GM19351 (cell line): ENCODE results near the gene BMP10.
"Not testable (repeated sequence)": the region's sequence is repeated elsewhere in the genome, so short reads cannot be mapped to it uniquely, and the experiment has no call there.

Experiments
- ATAC-seq: cut with Tn5 transposase; IDR thresholded peaks from one replicate; pipeline ENCODE4 v1.9.1; 2021; ENCODE audit warnings: mild to moderate bottlenecking, moderate library complexity; ENCODE audit not compliant: unreplicated experiment

The BMP10 gene

DNA sequence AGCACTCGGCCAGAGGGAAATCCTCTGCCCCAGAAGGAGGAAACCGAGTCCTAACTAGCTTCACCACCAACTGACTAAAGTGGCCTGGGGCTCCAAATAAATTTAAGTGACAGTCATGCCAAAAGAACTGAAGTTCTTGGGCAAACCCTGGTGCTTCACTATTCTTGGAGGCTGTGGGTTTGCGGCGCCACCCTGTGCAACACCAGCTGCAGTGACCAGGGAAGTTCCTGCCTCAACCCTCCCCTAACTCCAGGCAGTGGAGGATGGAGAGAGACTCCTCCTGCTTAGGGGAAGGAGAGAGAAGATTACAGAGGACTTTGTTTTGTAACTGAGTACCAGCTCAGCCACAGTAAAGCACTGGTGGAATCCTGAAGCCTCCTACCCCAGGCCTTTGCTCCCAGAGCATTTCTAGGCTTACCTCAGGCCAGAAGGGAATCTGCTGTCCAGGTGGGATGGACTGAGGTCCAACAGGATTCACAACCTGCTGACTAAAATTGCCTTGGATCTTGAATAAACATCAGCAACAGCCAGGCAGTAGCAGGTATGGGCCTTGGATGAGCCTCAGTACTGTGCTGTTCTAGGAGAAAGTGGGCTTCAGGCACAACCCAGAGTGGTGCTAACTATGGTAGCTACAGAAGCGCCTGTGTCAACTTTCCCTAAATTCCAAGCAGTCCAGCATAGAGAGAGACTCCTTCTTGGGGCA, 29.4 kb upstream of the BMP10 start:
- ATAC-seq, result no peak

DNA sequence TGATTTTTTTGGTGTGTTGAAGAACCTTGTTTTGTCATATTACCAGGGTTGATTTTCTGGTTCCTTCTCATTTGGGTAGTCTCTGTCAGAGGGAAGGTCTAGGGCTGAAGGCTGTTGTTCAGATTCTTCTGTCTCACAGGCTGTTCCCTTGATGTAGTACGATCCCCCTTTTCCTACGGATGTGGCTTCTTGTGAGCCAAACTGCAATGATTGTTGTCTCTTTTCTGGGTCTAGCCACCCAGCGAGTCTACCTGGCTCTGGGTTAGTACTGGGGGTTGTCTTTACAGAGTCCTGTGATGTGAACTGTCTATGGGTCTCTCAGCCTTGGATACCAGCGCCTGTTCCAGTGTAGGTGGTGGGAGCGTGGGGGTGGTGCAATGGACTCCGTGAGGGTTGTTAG, 24.8 kb upstream of the BMP10 start:
- ATAC-seq, result not testable (repeated sequence)

DNA sequence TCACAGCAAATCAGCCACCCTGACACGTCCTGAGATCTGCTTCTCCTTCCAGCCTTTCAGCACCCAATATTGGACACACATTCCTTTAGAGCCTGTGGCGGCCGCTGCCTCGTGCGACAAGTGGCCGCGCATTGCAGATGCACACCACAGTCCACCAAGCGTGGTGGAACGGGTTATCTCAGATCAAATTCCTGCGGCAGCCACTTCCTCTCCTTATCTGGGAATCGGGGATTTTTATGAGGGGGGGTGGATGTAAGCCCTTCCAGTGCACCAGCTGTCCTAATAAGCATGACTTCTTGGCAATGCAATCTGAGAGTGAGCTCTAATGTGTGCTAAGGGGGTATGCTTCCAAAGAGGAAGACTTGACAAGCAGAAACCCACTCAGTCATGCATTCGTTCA, 18.3 kb upstream of the BMP10 start:
- no peak for ATAC-seq

DNA sequence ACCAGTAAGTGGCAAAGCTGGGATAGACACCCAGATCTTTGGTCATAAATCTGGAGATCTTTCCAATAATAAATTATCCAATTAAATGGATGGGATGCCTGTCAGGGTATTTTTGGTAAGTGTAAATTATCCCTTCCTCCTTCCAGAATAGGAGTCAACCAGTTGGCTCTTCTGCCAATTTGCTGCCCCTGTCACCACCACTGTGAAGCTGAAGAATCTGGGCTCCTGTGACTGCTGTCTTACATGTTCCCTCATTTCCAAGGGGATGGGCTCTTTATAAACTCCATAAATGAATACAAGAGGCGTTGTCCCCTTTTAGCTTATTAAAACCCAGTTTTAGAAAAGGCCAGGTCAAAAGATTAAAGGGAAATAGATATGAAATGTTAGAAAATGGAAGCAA, 17.8 kb upstream of the BMP10 start:
- no peak for ATAC-seq

GRCh38 chr2:68888038-68888704, 17.0 kb upstream of the BMP10 start:
- no peak for ATAC-seq

GRCh38 chr2:68885811-68886075, 14.5 kb upstream of the BMP10 start:
- ATAC-seq, result no peak

DNA sequence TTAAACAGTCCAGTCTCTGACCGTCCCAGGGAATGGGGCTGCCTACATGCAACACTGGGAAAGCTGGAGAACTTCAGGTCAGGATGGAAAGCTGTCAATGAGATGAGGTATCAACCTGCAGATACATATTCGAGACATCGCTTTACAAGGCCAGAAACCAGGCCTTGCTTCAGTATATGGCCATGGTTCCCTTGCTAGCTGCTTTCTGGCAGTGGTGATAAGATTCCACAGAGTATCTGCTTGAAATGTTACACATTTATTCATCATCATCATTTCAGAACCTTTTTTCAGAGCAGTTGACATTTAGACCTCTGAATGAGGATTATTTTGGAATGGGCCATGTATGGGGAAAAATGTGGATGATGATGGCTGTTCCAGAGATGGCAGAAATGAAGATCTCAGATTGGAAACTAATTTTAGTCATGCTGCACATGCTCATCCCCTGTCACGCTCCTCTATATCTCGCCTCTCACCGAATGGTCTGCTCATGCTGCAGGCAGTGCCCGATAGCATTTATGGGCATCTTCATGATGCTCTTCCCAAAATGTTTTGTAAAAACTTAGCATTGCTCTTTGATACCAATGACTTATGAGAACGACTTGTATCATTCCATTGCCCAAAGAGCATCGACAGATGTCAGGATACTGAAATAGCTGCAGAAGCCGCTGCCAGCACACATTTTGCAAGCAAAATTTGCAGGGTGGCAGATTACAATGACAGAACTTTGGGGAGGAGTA, 14.0 kb upstream of the BMP10 start:
- no peak for ATAC-seq

GRCh38 chr2:68880213-68880612, 9.0 kb upstream of the BMP10 start:
- no peak for ATAC-seq

DNA sequence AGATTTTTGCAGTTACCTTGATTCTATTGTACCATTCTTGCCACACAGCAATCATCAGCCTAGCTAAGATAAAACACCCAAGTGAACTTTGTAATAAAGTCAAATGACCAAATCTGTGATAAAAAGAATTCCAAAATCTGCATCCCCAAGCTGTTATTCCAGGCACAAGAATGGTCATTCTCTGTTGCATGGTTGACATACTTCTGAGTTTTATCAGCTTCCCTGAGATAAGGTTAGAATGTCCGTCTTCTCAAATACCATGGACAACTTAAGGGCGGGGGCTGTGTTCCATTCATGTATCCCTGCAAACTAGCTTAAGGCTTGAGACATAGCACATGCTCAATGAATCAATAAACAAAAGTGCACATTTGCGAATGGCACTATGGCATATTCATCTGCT, 8.1 kb upstream of the BMP10 start:
- ATAC-seq, result no peak

GRCh38 chr2:68878753-68879152, 7.6 kb upstream of the BMP10 start:
- ATAC-seq, result no peak

DNA sequence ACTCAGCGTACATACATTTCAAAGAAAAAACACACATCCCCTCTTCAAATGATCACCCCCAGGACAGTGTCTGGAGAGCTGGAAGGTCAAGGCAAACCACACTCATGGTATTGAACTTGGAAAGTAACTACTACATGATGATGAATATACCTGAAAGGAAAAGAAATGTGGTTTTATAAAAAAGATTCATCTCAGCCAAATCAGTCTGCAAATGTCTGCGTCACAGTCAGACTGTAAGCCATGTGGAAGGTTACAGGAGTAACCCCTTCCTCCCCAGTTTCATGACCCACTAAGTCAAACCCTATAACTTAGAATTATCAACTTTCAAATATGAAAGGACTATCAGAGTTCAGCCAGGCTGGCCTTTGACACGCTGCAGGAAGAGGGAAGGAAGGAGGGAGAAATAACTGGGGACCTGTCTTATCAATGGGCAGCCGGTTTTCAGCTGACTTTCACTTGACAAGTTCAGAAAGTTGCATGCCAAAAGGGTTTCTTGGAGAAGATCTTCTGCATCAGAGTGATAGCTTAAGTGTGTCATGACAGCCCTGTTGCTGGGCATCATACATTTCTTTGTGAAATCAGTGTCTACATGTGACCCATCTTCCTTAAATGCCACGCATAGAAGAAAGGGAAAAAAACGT, 7.0 kb upstream of the BMP10 start:
- ATAC-seq, result no peak

DNA sequence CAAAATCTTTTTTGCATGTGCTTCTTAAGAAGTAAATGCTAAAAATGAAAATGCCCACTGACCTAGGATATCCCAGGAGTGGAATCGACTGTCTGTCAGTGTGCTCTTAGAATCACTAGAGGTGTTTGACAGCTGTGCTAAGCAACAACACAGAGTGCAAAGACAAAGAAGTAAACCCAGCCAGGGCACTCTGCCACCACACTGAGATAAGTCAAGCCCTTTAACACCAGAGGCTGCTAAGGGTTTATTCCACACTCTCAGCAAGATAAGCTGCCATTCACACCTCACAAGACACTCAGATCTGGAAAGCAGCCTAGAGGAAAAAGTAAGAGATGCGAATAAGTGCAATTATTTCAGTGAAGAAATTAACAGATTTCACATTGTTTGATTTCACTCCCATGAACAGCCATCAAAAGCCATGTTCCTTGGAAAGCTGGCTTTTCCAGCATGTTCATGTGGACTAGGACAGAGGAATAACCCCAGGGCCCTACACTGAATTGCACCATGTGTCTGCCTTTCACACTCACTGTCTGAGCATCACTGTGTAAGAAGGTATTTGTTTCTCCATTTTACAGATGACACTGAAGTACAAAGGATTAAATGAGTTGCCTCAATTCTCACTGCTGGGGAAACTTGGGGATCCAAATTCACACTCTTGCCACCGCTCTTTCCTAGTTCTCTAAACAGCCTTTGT, 6.0 kb upstream of the BMP10 start:
- ATAC-seq, result no peak

DNA sequence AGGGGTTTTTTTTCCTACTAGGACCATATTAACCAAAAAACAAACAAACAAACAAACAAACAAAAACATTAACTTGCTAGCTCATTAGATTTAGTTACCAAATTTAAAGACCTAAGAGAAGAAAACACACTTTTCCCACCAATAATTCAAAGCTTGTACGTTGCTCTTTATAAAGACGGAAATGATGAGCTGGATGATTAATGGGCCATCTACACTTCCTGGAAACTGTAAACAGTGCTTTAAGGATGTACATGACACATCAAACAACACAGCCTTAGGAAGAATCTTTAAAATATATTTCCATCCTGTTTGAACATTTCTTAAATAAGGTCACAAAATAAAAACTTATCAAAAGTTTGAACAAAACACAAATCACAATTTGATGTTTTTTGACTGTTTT, 982 bp downstream of the BMP10 start:
- no peak for ATAC-seq

- ATAC-seq, result no peak
These were observed 6.1 kb downstream of the BMP10 start for GRCh38 chr2:68865108-68865507.

DNA sequence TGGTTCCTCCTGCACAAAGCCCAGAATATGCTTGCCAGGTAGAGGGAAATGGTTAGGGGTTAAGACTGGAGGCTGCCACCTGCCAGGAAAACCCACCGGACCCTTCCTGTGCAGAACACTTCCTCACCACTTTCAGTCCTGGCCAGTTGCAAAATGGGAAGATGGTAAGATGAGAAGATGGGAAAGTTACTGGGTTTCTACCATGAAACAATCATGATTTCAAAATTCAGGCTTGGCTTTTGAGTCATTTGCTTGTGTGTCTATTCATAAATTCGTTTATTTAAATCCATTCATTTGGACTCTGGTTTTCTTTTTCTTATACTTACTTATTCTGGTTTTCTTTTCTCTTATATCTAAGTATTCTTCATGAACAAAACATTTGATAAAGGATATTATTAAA, 7.2 kb downstream of the BMP10 start:
- no peak for ATAC-seq

DNA sequence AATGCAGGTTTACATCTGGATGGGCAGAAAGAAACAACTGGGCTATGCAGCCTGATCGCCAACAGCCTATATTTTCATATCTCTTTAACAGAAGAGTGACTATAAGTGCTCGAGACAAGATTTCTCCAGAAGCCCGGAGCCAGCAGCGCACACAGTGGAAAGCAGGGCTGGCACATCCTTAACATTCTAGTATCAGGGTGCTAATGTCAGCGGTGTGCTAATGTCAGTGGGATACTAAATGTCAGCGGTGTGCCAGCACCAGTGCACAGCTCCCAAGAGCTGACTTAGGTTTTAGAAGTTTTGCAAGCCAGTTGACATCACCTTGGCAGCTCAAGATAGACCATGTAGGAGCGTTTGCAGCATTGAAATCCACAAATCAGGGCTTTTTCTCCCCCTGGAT, 8.3 kb downstream of the BMP10 start:
- ATAC-seq, result no peak

GRCh38 chr2:68861330-68861729, 9.9 kb downstream of the BMP10 start:
- no peak for ATAC-seq

- no peak for ATAC-seq
These were observed 11.1 kb downstream of the BMP10 start for GRCh38 chr2:68860111-68860510.

DNA sequence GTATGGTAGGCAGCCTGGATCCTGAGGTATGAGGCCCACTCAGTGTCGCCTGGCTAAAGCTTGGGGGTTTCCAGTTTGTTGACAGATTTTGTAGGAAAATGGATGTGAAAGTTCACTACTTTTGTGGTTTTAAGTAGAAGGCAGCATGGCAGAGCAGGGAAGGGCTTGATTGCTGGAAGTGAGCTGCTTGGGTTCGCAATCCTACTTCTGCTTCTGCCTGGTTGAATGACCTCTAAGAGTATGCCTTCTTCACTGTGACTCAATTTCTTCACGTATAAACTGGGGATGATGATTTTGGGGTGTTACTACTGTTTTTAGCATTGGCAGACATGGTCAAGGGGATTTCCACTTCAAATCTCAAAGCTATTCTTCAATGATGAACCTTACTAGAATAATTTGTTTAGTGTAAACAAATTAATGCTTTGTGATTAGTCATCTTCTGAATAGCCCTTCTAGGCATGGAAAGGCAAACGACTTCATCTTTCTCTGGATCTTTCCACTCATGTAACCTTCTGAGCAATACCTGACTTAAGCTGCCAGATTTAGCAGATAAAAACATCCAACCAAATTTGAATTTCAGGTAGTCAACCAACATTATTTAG, 13.2 kb downstream of the BMP10 start:
- peak; percentile 75 for ATAC-seq

DNA sequence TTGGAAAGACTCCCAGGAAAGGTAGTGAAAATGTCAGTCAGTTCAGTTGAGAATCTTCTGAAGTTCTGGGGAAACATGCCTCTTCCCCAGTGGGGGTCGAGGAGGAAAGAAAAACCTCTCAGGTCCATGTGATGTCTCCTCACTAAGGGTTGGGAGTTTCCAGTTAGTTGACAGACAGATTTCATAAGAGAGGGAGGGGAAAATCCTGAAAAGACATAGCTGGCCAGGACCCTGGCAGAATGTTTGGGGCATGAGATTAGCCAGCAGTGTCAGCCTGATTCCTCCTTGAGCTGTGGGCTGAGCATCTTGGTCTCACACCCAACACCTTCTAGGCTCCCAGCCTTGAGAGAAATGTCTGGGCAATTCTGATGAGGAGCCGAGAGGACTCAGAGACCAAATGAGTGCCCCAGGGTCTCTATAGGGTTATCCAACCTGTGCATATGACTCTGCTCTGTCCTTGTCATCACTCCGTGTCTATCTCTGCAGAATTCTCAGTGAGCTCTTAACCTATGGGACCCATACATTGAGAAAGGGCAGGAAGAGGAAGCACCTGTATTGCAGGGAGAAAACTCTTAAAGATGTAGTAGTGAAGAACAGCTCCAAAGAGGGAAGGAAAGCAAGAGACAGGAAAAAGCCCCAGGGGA, 13.9 kb downstream of the BMP10 start:
- peak; percentile 15 for ATAC-seq
